HFFc6 (cell line): ENCODE results near the gene ZYG11B. TPM values are rescaled to one million over a fixed set of nuclear protein-coding genes. Genes with fewer than 3 reads are reported as not detected.
"Not testable (repeated sequence)": the region's sequence is repeated elsewhere in the genome, so short reads cannot be mapped to it uniquely, and the experiment has no call there.

Source experiments
- DNase-seq: peaks from one replicate; pipeline ENCODE4 v3.0.0-alpha.2; 2018
- H3K27ac Mint-ChIP-seq: 2 replicates; pipeline ENCODE4 v1.8.0; 2020; ENCODE audit warnings: mild to moderate bottlenecking, mixed read lengths
- H3K27me3 Mint-ChIP-seq: 2 replicates; pipeline ENCODE4 v1.8.0; 2021; ENCODE audit warnings: mild to moderate bottlenecking, moderate library complexity, mixed read lengths; ENCODE audit not compliant: insufficient read depth
- H3K36me3 Mint-ChIP-seq: 2 replicates; pipeline ENCODE4 v1.8.0; 2021; ENCODE audit warnings: low read depth, mixed read lengths
- H3K4me1 Mint-ChIP-seq: 2 replicates; pipeline ENCODE4 v1.8.0; 2020; ENCODE audit warnings: low read depth, mixed read lengths
- H3K4me3 Mint-ChIP-seq: 2 replicates; pipeline ENCODE4 v1.8.0; 2020; ENCODE audit warnings: mild to moderate bottlenecking, moderate library complexity, mixed read lengths
- H3K9me3 Mint-ChIP-seq: 2 replicates; pipeline ENCODE4 v1.8.0; 2020; ENCODE audit warnings: mild to moderate bottlenecking, mixed read lengths
- total RNA-seq, 6 experiments: library from RNA; stranded (reverse); fragmentation: NEBNext Ultra II Directional; extraction: Animal tissue kit (Norgen Biotek cat#: 25700); gene quantifications; 2 replicates in 1 of 6; 3 replicates in 5 of 6; pipeline ENCODE4 v1.2.3, GENCODE V29; 2021
- TF ChIP-seq, protein P1 (sequence below): fragments of 200-600 bp; sonication (generic); IDR thresholded peaks from 2 replicates; pipeline ENCODE4 v1.5.0; 2021; ENCODE audit warnings: antibody characterized with exemption, mild to moderate bottlenecking

Gene ZYG11B
- total RNA-seq, 6 experiments from 2014 or later, result 23.5 to 31.3 (median 28.4) TPM

GRCh38 chr1:52709016-52709415, 17.2 kb upstream of the ZYG11B start:
- peaks cover 26% of the 10 kb centered on the region for H3K4me1 Mint-ChIP-seq
- no peak for DNase-seq

GRCh38 chr1:52713590-52713989, 12.7 kb upstream of the ZYG11B start:
- H3K4me3 Mint-ChIP-seq, result no peak overlapping the region
- no peaks in the 10 kb centered on the region for H3K9me3 Mint-ChIP-seq
- H3K4me1 Mint-ChIP-seq, result peaks cover 8% of the 10 kb centered on the region
- DNase-seq, result no peak
- no peaks in the 10 kb centered on the region for H3K36me3 Mint-ChIP-seq
- TF ChIP-seq, protein P1, sequence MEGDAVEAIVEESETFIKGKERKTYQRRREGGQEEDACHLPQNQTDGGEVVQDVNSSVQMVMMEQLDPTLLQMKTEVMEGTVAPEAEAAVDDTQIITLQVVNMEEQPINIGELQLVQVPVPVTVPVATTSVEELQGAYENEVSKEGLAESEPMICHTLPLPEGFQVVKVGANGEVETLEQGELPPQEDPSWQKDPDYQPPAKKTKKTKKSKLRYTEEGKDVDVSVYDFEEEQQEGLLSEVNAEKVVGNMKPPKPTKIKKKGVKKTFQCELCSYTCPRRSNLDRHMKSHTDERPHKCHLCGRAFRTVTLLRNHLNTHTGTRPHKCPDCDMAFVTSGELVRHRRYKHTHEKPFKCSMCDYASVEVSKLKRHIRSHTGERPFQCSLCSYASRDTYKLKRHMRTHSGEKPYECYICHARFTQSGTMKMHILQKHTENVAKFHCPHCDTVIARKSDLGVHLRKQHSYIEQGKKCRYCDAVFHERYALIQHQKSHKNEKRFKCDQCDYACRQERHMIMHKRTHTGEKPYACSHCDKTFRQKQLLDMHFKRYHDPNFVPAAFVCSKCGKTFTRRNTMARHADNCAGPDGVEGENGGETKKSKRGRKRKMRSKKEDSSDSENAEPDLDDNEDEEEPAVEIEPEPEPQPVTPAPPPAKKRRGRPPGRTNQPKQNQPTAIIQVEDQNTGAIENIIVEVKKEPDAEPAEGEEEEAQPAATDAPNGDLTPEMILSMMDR, result no peak
- H3K27me3 Mint-ChIP-seq, result peaks cover 3% of the 10 kb centered on the region; the same call in 1 of the 2 replicates
- no peak overlapping the region for H3K27ac Mint-ChIP-seq

More at GRCh38 chr1:52709016-52709415, 17.2 kb upstream of the ZYG11B start:
- peaks cover 11% of the 10 kb centered on the region for H3K36me3 Mint-ChIP-seq
- no peak overlapping the region for H3K4me3 Mint-ChIP-seq
- H3K27me3 Mint-ChIP-seq, result peaks cover 6% of the 10 kb centered on the region
- peaks cover 13% of the 10 kb centered on the region for H3K9me3 Mint-ChIP-seq
- no peak overlapping the region for H3K27ac Mint-ChIP-seq
- TF ChIP-seq, protein P1, result no peak

- H3K4me3 Mint-ChIP-seq, H3K4me1 Mint-ChIP-seq, DNase-seq, H3K27me3 Mint-ChIP-seq, H3K27ac Mint-ChIP-seq, H3K36me3 Mint-ChIP-seq, H3K9me3 Mint-ChIP-seq: not testable (repeated sequence)
These were observed 11.0 kb upstream of the ZYG11B start for GRCh38 chr1:52715296-52715695.

GRCh38 chr1:52723260-52723659, 3.0 kb upstream of the ZYG11B start:
- TF ChIP-seq, protein P1, result no peak
- H3K36me3 Mint-ChIP-seq, result no peaks in the 10 kb centered on the region
- no peak for DNase-seq
- no peak overlapping the region for H3K4me3 Mint-ChIP-seq
- peaks cover 26% of the 10 kb centered on the region for H3K4me1 Mint-ChIP-seq
- no peak overlapping the region for H3K27ac Mint-ChIP-seq
- peaks cover 2% of the 10 kb centered on the region; the same call in 1 of the 2 replicates for H3K27me3 Mint-ChIP-seq
- no peaks in the 10 kb centered on the region for H3K9me3 Mint-ChIP-seq

DNA sequence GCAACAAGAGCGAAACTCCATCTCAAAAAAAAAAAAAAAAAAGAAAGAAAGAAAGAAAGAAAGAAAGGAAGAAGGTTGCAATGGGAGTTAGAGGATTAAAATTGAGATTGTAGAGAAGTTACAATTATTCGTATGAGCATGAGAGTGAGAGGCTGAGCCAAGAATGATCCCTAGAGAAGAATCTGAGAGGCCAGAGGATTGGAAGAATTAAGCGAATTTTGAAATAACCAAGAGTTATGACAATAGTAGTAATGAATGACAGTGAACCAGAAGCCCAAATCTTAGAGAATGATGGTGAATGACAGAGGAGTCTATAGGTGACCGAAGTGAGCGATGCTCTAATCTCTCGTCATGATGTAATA, 369 bp upstream of the ZYG11B start:
- Mint-ChIP-seq H3K4me3 (peak overlapping the region; percentile 73), H3K36me3 (no peaks in the 10 kb centered on the region; the same call in 1 of the 2 replicates), H3K27ac (peak overlapping the region; percentile 0; the same call in 1 of the 2 replicates), H3K9me3 (no peaks in the 10 kb centered on the region), H3K27me3 (no peaks in the 10 kb centered on the region), H3K4me1 (peaks cover 41% of the 10 kb centered on the region)
- TF ChIP-seq, protein P1, result no peak
- no peak for DNase-seq

DNA sequence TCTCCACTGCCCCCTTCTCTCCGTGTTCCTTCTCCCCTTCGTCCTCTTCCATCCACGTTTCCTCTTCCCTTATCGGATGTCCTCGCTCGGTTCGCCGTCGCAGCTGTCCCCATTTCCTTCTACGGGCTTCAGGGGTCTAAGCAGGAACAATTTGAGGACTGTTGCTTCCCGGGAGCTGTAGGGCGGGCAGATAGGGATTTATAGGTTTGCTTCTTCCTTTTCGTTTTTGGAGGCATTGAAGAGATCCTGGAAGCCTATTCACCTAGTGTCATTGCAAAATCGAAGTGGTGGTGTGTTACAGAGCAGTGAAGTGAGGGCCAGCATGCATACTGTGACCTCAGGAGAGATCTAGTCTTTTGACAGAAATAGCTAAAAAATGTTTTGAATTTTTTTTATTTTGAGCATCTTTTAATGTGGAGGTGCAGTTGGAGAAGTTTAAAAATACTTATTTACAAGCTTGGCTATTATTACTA, 897 bp downstream of the ZYG11B start:
- peak overlapping the region; percentile 75 for H3K27ac Mint-ChIP-seq
- peak overlapping the region; percentile 98 for H3K4me3 Mint-ChIP-seq
- peaks cover 41% of the 10 kb centered on the region for H3K4me1 Mint-ChIP-seq
- DNase-seq, result no peak
- no peaks in the 10 kb centered on the region; the same call in 1 of the 2 replicates for H3K36me3 Mint-ChIP-seq
- no peaks in the 10 kb centered on the region for H3K27me3 Mint-ChIP-seq
- H3K9me3 Mint-ChIP-seq, result no peaks in the 10 kb centered on the region
- TF ChIP-seq, protein P1, result no peak
